Activated CD4-positive, alpha-beta T cell treated with anti-CD3 and anti-CD28 coated beads, Interleukin-2, amount 10 ng/mL, durations not matched to agents 7 days and 5 days (primary cell): ENCODE measurements around the gene LUZP2. TPM values are rescaled to one million over a fixed set of nuclear protein-coding genes. Genes with fewer than 3 reads are reported as not detected.

Source experiments
- CTCF ChIA-PET: fragments of 350-600 bp; sonication (Branson Sonifier 250); formaldehyde crosslinking; loops from one replicate; lab custom pipeline; 2021; ENCODE audit warnings: antibody characterized with exemption; lab: Charles Lee
- POLR2A ChIA-PET: fragments of 350-600 bp; sonication (Branson Sonifier 250); formaldehyde crosslinking; loops from one replicate; lab custom pipeline; 2021; ENCODE audit warnings: antibody characterized with exemption; lab: Charles Lee
- DNase-seq: peaks from one replicate; pipeline ENCODE4 v3.0.0-alpha.2; 2020
- H3K27ac Mint-ChIP-seq: one replicate; pipeline ENCODE4 v1.8.0; 2021; ENCODE audit warnings: mild to moderate bottlenecking, moderate library complexity, mixed read lengths
- H3K27me3 Mint-ChIP-seq: one replicate; pipeline ENCODE4 v1.8.0; 2021; ENCODE audit warnings: mixed read lengths
- H3K36me3 Mint-ChIP-seq: one replicate; pipeline ENCODE4 v1.8.0; 2021; ENCODE audit warnings: low read depth, mixed read lengths
- H3K4me1 Mint-ChIP-seq: one replicate; pipeline ENCODE4 v1.8.0; 2021; ENCODE audit warnings: mixed read lengths
- H3K4me3 Mint-ChIP-seq: one replicate; pipeline ENCODE4 v1.8.0; 2021; ENCODE audit warnings: mild to moderate bottlenecking, moderate library complexity, mixed read lengths
- H3K9me3 Mint-ChIP-seq: one replicate; pipeline ENCODE4 v1.8.0; 2021; ENCODE audit warnings: mixed read lengths
- total RNA-seq, 2 experiments: library from RNA; stranded (reverse); gene quantifications; one replicate each; pipeline ENCODE4 v1.2.3, GENCODE V29; 2021

The LUZP2 gene
- total RNA-seq, 2 experiments from 2014 or later = not detected

GRCh38 chr11:24837112-24837511, 340.3 kb downstream of the LUZP2 start:
- H3K27ac Mint-ChIP-seq = no peak overlapping the region
- H3K27me3 Mint-ChIP-seq = no peaks in the 10 kb centered on the region
- no peak overlapping the region for H3K4me3 Mint-ChIP-seq
- no peaks in the 10 kb centered on the region for H3K9me3 Mint-ChIP-seq
- H3K36me3 Mint-ChIP-seq = no peaks in the 10 kb centered on the region
- no peaks in the 10 kb centered on the region for H3K4me1 Mint-ChIP-seq
- CTCF ChIA-PET = no interaction called here
- POLR2A ChIA-PET = no interaction called here
- DNase-seq = no peak

- ChIA-PET POLR2A (no interaction called here), CTCF (no interaction called here)
Measured at GRCh38 chr11:24842308-24842707, 345.5 kb downstream of the LUZP2 start.

GRCh38 chr11:24844406-24844805, 347.6 kb downstream of the LUZP2 start:
- POLR2A ChIA-PET = no interaction called here
- DNase-seq = no peak
- peaks cover 7% of the 10 kb centered on the region for H3K9me3 Mint-ChIP-seq
- no peak overlapping the region for H3K4me3 Mint-ChIP-seq
- no peak overlapping the region for H3K27ac Mint-ChIP-seq
- no peaks in the 10 kb centered on the region for H3K4me1 Mint-ChIP-seq
- no peaks in the 10 kb centered on the region for H3K27me3 Mint-ChIP-seq
- no peaks in the 10 kb centered on the region for H3K36me3 Mint-ChIP-seq
- CTCF ChIA-PET = no interaction called here

More at GRCh38 chr11:24842308-24842707, 345.5 kb downstream of the LUZP2 start:
- Mint-ChIP-seq H3K27ac (no peak overlapping the region), H3K4me1 (no peaks in the 10 kb centered on the region), H3K9me3 (peaks cover 7% of the 10 kb centered on the region), H3K27me3 (no peaks in the 10 kb centered on the region), H3K4me3 (no peak overlapping the region), H3K36me3 (no peaks in the 10 kb centered on the region)
- DNase-seq = no peak

GRCh38 chr11:24848857-24849256, 352.0 kb downstream of the LUZP2 start:
- ChIA-PET CTCF (no interaction called here), POLR2A (no interaction called here)
- no peak for DNase-seq
- Mint-ChIP-seq H3K9me3 (peaks cover 15% of the 10 kb centered on the region), H3K4me3 (no peak overlapping the region), H3K27me3 (no peaks in the 10 kb centered on the region), H3K27ac (no peak overlapping the region), H3K36me3 (no peaks in the 10 kb centered on the region), H3K4me1 (no peaks in the 10 kb centered on the region)

GRCh38 chr11:24855951-24856350, 359.1 kb downstream of the LUZP2 start:
- Mint-ChIP-seq H3K27ac (no peak overlapping the region), H3K4me3 (no peak overlapping the region), H3K9me3 (peaks cover 14% of the 10 kb centered on the region), H3K4me1 (no peaks in the 10 kb centered on the region), H3K36me3 (no peaks in the 10 kb centered on the region), H3K27me3 (no peaks in the 10 kb centered on the region)
- no peak for DNase-seq
- ChIA-PET CTCF (no interaction called here), POLR2A (no interaction called here)

- no peaks in the 10 kb centered on the region for H3K27me3 Mint-ChIP-seq
- H3K4me3 Mint-ChIP-seq = no peak overlapping the region
- H3K4me1 Mint-ChIP-seq = no peaks in the 10 kb centered on the region
- no peak overlapping the region for H3K27ac Mint-ChIP-seq
- CTCF ChIA-PET = no interaction called here
- peaks cover 10% of the 10 kb centered on the region for H3K9me3 Mint-ChIP-seq
- POLR2A ChIA-PET = no interaction called here
- no peak for DNase-seq
- H3K36me3 Mint-ChIP-seq = no peaks in the 10 kb centered on the region
Measured at GRCh38 chr11:24859801-24860300, 363.0 kb downstream of the LUZP2 start.

GRCh38 chr11:24861440-24861839, 364.6 kb downstream of the LUZP2 start:
- H3K4me1 Mint-ChIP-seq = no peaks in the 10 kb centered on the region
- H3K27ac Mint-ChIP-seq = no peak overlapping the region
- no peak overlapping the region for H3K4me3 Mint-ChIP-seq
- peaks cover 8% of the 10 kb centered on the region for H3K9me3 Mint-ChIP-seq
- ChIA-PET POLR2A (no interaction called here), CTCF (no interaction called here)
- no peak for DNase-seq
- no peaks in the 10 kb centered on the region for H3K36me3 Mint-ChIP-seq
- H3K27me3 Mint-ChIP-seq = no peaks in the 10 kb centered on the region

- Mint-ChIP-seq H3K9me3 (peaks cover 8% of the 10 kb centered on the region), H3K27me3 (no peaks in the 10 kb centered on the region), H3K36me3 (no peaks in the 10 kb centered on the region), H3K4me1 (no peaks in the 10 kb centered on the region), H3K27ac (no peak overlapping the region), H3K4me3 (no peak overlapping the region)
- ChIA-PET POLR2A (no interaction called here), CTCF (no interaction called here)
- no peak for DNase-seq
Measured at GRCh38 chr11:24866743-24867142, 369.9 kb downstream of the LUZP2 start.

GRCh38 chr11:24870048-24870447, 373.2 kb downstream of the LUZP2 start:
- no peaks in the 10 kb centered on the region for H3K4me1 Mint-ChIP-seq
- peaks cover 16% of the 10 kb centered on the region for H3K9me3 Mint-ChIP-seq
- ChIA-PET POLR2A (no interaction called here), CTCF (interaction anchor here (0.7 kb wide), 1 partner anchor 80 kb away, joined by 3 read pairs; no protein-coding TSS in a partner anchor)
- H3K27ac Mint-ChIP-seq = no peak overlapping the region
- DNase-seq = no peak
- no peak overlapping the region for H3K4me3 Mint-ChIP-seq
- H3K27me3 Mint-ChIP-seq = no peaks in the 10 kb centered on the region
- H3K36me3 Mint-ChIP-seq = no peaks in the 10 kb centered on the region

- POLR2A ChIA-PET = no interaction called here
- Mint-ChIP-seq H3K27ac (no peak overlapping the region), H3K4me3 (no peak overlapping the region), H3K36me3 (no peaks in the 10 kb centered on the region), H3K4me1 (no peaks in the 10 kb centered on the region), H3K27me3 (no peaks in the 10 kb centered on the region), H3K9me3 (peaks cover 19% of the 10 kb centered on the region)
- no peak for DNase-seq
- CTCF ChIA-PET = no interaction called here
Measured at GRCh38 chr11:24872186-24872585, 375.3 kb downstream of the LUZP2 start.

- ChIA-PET POLR2A (no interaction called here), CTCF (no interaction called here)
- H3K4me1 Mint-ChIP-seq = no peaks in the 10 kb centered on the region
- DNase-seq = no peak
- peaks cover 19% of the 10 kb centered on the region for H3K9me3 Mint-ChIP-seq
- H3K36me3 Mint-ChIP-seq = no peaks in the 10 kb centered on the region
- H3K27me3 Mint-ChIP-seq = no peaks in the 10 kb centered on the region
- H3K27ac Mint-ChIP-seq = no peak overlapping the region
- H3K4me3 Mint-ChIP-seq = no peak overlapping the region
Measured at GRCh38 chr11:24872651-24873311, 375.9 kb downstream of the LUZP2 start.

GRCh38 chr11:24880962-24881361, 384.1 kb downstream of the LUZP2 start:
- POLR2A ChIA-PET = no interaction called here
- H3K27me3 Mint-ChIP-seq = no peaks in the 10 kb centered on the region
- no peaks in the 10 kb centered on the region for H3K36me3 Mint-ChIP-seq
- no peak for DNase-seq
- H3K4me3 Mint-ChIP-seq = no peak overlapping the region
- CTCF ChIA-PET = no interaction called here
- H3K4me1 Mint-ChIP-seq = no peaks in the 10 kb centered on the region
- H3K27ac Mint-ChIP-seq = no peak overlapping the region
- peaks cover 12% of the 10 kb centered on the region for H3K9me3 Mint-ChIP-seq

GRCh38 chr11:24885580-24886173, 388.8 kb downstream of the LUZP2 start:
- no peak overlapping the region for H3K4me3 Mint-ChIP-seq
- no peak for DNase-seq
- CTCF ChIA-PET = no interaction called here

More at GRCh38 chr11:24885580-24886173, 388.8 kb downstream of the LUZP2 start:
- Mint-ChIP-seq H3K4me1 (no peaks in the 10 kb centered on the region), H3K9me3 (peaks cover 4% of the 10 kb centered on the region), H3K27me3 (no peaks in the 10 kb centered on the region), H3K27ac (no peak overlapping the region), H3K36me3 (no peaks in the 10 kb centered on the region)
- POLR2A ChIA-PET = no interaction called here
